A673 (cell line): ENCODE measurements around the gene SMOC2. TPM values are rescaled to one million over a fixed set of nuclear protein-coding genes. Genes with fewer than 3 reads are reported as not detected.

Experiments
- BruUV-seq: library from RNA; stranded (reverse); fragments of 400-500 nt; replicated peaks from 2 replicates; lab custom pipeline; 2021; lab: Mats Ljungman, UMichigan
- CTCF ChIA-PET: fragments of 300-600 bp; sonication (Branson Sonifier 250); formaldehyde crosslinking; loops from one replicate; lab custom pipeline; 2022; ENCODE audit warnings: antibody characterized with exemption; lab: Charles Lee
- POLR2A ChIA-PET: fragments of 300-600 bp; sonication (Branson Sonifier 250); formaldehyde crosslinking; loops from one replicate; lab custom pipeline; 2022; ENCODE audit warnings: antibody characterized with exemption; ENCODE audit not compliant: low non-redundant PET; lab: Charles Lee
- DNase-seq: peaks from one replicate; pipeline ENCODE4 v3.0.0-alpha.2; 2015; ENCODE audit warnings: low spot score
- H3K27ac ChIP-seq: fragments of 200-600 bp; sonication (generic); 2 replicates; pipeline ENCODE4 v1.5.1; 2016; ENCODE audit warnings: mixed run types, low read depth, mild to moderate bottlenecking, mixed read lengths, antibody characterized with exemption, low read length; ENCODE audit not compliant: poor library complexity, severe bottlenecking
- H3K27me3 ChIP-seq: fragments of 200-600 bp; sonication (generic); replicated peaks from 2 replicates; pipeline ENCODE4 v1.6.1; 2017; ENCODE audit warnings: mixed run types, low read depth, mild to moderate bottlenecking, mixed read lengths, antibody characterized with exemption, low read length; ENCODE audit not compliant: insufficient read depth, poor library complexity
- H3K36me3 ChIP-seq: fragments of 200-600 bp; sonication (generic); 2 replicates; pipeline ENCODE4 v1.6.1; 2016; ENCODE audit warnings: mixed run types, mild to moderate bottlenecking, mixed read lengths, antibody characterized with exemption, low read length; ENCODE audit not compliant: insufficient read depth, poor library complexity, severe bottlenecking
- H3K4me1 ChIP-seq: fragments of 200-600 bp; sonication (generic); 2 replicates; pipeline ENCODE4 v1.6.1; 2017; ENCODE audit warnings: mixed run types, mild to moderate bottlenecking, mixed read lengths, antibody characterized with exemption, low read length; ENCODE audit not compliant: insufficient read depth, poor library complexity, severe bottlenecking
- H3K4me3 ChIP-seq: fragments of 200-600 bp; sonication (generic); 2 replicates; pipeline ENCODE4 v1.5.1; 2016; ENCODE audit warnings: low read depth, mixed run types, mild to moderate bottlenecking, mixed read lengths, low read length; ENCODE audit not compliant: poor library complexity, severe bottlenecking
- H3K9me3 ChIP-seq: fragments of 200-600 bp; sonication (generic); 2 replicates; pipeline ENCODE4 v1.6.1; 2016; ENCODE audit warnings: mixed run types, low read depth, mild to moderate bottlenecking, mixed read lengths, antibody characterized with exemption, low read length; ENCODE audit not compliant: poor library complexity, severe bottlenecking
- CTCF ChIP-seq: fragments of 300-800, 200-600 bp; sonication (generic); conservative IDR thresholded peaks from 2 replicates; pipeline ENCODE4 v1.5.1; 2017; ENCODE audit warnings: low read depth, mild to moderate bottlenecking, antibody characterized with exemption, low read length, moderate library complexity, mixed read lengths
- EZH2 ChIP-seq: fragments of 200-600 bp; sonication (generic); IDR thresholded peaks from 2 replicates; pipeline ENCODE4 v1.6.1; 2017; ENCODE audit warnings: borderline replicate concordance, low read depth, mild to moderate bottlenecking, mixed read lengths, antibody characterized with exemption, low read length; ENCODE audit not compliant: poor library complexity, severe bottlenecking
- intact Hi-C: fragments of 100-400 bp; cut with micrococcal nuclease; formaldehyde crosslinking; loops from one replicate; pipeline ENCODE4 v1.10.0; 2022; ENCODE audit not compliant: unreplicated experiment
- total RNA-seq: library from RNA; stranded (reverse); gene quantifications from 2 replicates; pipeline ENCODE4 v1.2.3, GENCODE V29; 2021

Gene SMOC2
- total RNA-seq, 1 experiment from 2014 or later, result 1.8 TPM

- no peak for DNase-seq
- no peak overlapping the region for H3K4me3 ChIP-seq
- CTCF ChIA-PET, result no interaction called here
- no TSS peak for BruUV-seq
- no peaks in the 10 kb centered on the region for H3K4me1 ChIP-seq
- no peaks in the 10 kb centered on the region for H3K9me3 ChIP-seq
- H3K27me3 ChIP-seq, result peaks cover 3% of the 10 kb centered on the region
- H3K36me3 ChIP-seq, result no peaks in the 10 kb centered on the region
- TF ChIP-seq CTCF, result no peak
- TF ChIP-seq EZH2, result no peak
- intact Hi-C loops, result no loop called here
- POLR2A ChIA-PET, result no interaction called here
- no peak overlapping the region for H3K27ac ChIP-seq
Observed at GRCh38 chr6:168469521-168469920, 28.5 kb downstream of the SMOC2 start.

GRCh38 chr6:168469926-168470325, 28.9 kb downstream of the SMOC2 start:
- H3K27ac ChIP-seq, result no peak overlapping the region
- H3K9me3 ChIP-seq, result no peaks in the 10 kb centered on the region
- CTCF ChIA-PET, result no interaction called here
- no peaks in the 10 kb centered on the region for H3K36me3 ChIP-seq
- intact Hi-C loops, result no loop called here
- no peak overlapping the region for H3K4me3 ChIP-seq
- DNase-seq, result no peak
- BruUV-seq, result no TSS peak
- peaks cover 3% of the 10 kb centered on the region for H3K27me3 ChIP-seq
- TF ChIP-seq EZH2 (no peak), CTCF (no peak)
- POLR2A ChIA-PET, result no interaction called here
- H3K4me1 ChIP-seq, result no peaks in the 10 kb centered on the region

GRCh38 chr6:168472363-168472762, 31.4 kb downstream of the SMOC2 start:
- Histone ChIP-seq H3K27ac (no peak overlapping the region), H3K36me3 (no peaks in the 10 kb centered on the region), H3K9me3 (no peaks in the 10 kb centered on the region), H3K4me1 (no peaks in the 10 kb centered on the region), H3K4me3 (no peak overlapping the region), H3K27me3 (peaks cover 3% of the 10 kb centered on the region)
- BruUV-seq, result no TSS peak
- CTCF ChIA-PET, result no interaction called here
- no peak for TF ChIP-seq EZH2
- no peak for TF ChIP-seq CTCF
- intact Hi-C loops, result no loop called here
- POLR2A ChIA-PET, result no interaction called here
- no peak for DNase-seq
